ENCODE measurements around the gene MAP7.
"Not testable (repeated sequence)": the region's sequence is repeated elsewhere in the genome, so short reads cannot be mapped to it uniquely, and the experiment has no call there.

Gene MAP7

DNA sequence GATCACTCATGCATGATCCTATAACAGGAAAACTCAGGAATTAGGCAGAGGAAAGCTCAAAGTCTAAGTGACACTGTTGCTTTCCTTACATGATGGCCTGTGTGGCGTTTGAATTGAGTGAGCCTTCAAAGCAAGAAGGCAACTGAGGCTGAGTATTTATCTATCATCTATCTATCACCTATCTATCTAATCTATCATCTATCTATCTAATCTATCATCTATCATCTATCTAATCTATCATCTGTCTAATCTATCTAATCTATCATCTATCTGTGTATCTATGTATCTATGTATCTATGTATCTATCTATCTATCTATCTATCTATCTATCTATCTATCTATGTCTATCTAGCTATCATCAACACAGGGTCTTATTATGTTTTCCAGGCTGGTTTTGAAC is 218.8 kb downstream of the MAP7 start:
- DNase-seq = no peak

DNA sequence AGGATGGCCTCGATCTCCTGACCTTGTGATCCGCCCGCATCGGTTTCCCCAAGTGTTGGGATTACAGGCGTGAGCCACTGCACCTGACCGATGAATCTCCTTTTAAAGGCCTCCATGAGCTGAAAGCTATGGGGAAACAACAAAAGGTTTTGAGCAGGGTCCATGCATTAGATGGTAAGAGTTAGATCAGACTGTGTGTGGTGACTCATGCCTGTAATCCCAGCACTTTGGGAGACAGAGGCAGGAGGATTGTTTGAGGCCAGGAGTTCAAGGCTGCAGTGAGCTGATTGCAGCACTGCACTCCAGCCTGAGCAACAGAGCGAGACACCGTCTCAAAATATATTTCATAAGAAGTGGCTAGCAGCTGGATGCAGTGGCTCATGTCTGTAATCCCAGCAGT is 219.6 kb downstream of the MAP7 start:
- no peak for DNase-seq

GRCh38 chr6:136326038-136326553 is 224.1 kb downstream of the MAP7 start:
- no peak for DNase-seq

DNA sequence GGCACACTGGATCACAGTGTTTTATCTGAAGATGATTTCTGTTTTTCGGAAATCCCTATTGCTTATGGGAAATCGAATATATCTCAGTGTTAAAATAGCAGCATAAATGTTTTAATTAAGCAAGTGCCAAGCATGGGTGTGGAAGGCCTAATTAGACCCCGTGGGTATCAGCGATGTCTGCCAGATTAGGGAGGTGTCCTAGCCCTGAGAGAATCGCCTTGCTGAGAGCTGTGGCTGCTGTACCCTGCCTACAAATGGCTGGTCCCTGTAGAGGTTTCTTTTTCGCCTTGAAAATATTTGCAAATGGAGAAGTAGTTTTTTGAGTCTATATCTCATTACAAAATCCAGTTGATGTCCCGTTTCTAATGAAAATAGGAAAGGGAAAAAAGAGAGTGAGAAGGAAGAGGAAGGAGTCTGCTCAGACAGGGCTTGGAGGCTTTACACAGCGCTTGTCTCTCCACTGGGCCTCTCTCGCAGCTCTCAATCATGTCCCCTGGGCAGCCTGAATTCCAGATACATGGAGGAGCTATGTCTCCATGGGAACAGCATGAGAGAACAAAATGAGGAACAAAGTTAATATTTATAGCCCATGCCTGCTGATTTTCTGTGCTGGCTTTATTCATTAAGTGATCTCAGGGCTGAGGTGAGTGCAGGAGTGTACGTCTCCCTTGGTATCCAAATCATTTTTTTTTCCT is 225.4 kb downstream of the MAP7 start:
- no peak for DNase-seq

DNA sequence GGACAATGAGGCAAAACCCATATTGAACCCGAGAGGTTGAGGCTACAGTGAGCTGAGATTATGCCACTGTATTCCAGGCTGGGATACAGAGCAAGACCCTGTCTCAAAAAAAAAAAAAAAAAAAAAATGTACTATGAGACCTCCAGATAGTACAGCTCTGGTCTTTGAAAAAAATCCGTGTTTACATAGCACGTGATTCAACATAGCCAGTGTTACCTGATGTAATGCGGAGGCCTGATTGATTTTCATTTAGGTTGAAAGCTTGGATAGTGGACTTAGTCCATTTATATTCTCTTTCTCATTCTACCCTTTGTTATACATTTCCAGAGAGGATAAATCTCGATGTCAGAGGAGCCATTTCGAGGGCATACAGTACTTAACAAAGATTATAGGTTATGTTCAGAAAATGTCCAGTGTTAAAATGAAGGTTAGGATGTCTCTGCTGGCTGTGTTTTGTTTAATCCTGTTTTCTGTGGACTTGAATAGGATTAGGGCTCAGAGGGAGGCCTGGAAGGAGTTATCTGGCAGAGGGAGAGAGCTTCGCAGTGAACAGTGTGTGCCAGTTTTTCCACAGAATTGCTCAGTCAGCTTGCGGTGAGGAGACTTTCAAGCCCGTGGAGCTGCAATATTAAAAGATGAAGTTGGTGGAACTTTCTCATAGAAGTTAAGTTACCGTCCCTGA is 226.7 kb downstream of the MAP7 start:
- no peak for DNase-seq

GRCh38 chr6:136319732-136320131 is 230.5 kb downstream of the MAP7 start:
- DNase-seq = no peak

- DNase-seq = no peak
Measured at GRCh38 chr6:136318676-136319075, 231.5 kb downstream of the MAP7 start.

- no peak for DNase-seq
Measured at GRCh38 chr6:136317971-136318370, 232.3 kb downstream of the MAP7 start.

- peak; percentile 79 for DNase-seq
Measured at GRCh38 chr6:136317021-136317694, 233.1 kb downstream of the MAP7 start.

- DNase-seq = no peak
Measured at GRCh38 chr6:136315594-136315993, 234.6 kb downstream of the MAP7 start.

DNA sequence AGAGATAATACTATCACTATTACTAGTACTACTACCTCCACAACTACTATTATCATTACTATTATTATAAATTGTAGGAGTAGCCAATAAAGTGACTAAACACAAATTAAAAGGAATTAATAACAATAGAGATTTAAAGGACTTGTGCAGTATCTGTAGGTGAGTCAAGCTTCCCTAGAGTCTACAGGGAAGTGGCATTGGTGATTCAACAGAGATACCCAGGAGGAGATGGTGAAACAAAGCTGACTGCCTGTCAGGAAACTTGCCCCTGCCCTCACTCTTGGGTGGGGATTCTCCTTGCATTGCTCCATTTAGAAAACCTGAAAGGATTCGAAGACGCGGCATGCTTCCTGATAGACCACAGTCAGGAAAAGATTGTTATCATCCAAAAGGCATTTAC is 237.2 kb downstream of the MAP7 start:
- no peak for DNase-seq

DNA sequence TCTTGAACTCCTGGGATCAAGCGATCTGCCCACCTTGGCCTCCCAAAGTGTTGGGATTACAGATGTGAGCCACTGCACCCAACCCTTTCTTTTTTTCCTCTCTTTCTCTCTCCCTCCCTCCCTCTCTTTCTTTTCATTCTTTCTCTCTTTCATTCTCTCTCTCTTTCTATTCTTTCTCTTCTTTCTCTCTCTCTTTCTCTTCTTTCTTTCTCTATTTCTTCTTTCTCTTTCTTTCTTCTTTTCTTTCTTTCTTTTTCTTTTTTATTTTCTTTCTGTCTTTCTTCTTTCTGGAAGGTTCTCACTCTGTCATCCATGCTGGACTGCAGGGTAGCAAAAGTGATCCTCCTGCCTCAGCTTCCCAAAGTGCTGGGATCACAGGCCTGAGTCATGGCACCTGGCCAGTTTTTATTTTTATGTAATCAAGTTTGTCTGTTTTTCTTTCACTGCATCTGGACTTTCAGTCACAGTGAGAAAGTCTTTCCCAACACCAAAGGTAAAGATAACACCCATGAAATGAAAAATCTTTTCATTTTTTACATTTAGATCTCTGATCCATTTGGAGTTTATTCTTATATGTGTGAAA is 240.4 kb downstream of the MAP7 start:
- no peak for DNase-seq

DNA sequence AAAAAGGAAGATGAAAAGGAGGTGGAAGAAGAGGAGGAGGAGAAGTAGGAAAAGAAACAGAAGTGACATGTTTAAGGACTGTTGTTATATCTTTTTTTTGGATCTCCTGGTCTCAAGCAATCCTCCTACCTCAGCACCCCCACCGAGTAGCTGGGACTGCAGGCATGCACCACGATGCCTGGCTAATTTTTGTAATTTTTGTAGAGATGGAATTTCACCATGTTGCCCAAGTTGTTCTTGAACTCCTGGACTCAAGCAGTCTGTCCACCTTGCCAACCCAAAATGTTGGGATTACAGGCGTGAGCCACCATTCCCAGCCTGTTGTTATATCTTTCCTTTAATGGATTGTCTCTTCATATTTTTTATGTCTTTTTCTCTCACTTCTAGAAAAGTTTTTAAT is 241.1 kb downstream of the MAP7 start:
- no peak for DNase-seq

GRCh38 chr6:136308469-136308868 is 241.8 kb downstream of the MAP7 start:
- not testable (repeated sequence) for DNase-seq

DNA sequence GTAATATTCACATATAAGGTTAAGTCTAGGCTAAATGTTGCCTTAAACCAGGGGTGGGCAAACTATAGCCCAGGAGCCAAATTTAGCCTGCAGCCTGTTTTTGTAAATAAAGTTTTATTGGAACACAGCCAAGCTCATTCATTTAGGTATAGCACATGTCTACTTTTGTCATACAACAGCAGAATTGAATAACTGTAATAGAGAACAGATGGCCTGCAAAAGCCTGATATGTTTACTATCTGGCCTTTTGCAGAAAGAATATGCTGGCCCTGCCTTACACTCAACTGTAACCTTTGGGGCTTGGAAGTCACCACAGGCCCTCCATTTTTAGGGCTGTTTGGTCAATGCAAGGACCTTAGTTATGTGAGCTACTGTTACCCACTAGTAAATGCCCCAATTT is 242.9 kb downstream of the MAP7 start:
- no peak for DNase-seq

DNA sequence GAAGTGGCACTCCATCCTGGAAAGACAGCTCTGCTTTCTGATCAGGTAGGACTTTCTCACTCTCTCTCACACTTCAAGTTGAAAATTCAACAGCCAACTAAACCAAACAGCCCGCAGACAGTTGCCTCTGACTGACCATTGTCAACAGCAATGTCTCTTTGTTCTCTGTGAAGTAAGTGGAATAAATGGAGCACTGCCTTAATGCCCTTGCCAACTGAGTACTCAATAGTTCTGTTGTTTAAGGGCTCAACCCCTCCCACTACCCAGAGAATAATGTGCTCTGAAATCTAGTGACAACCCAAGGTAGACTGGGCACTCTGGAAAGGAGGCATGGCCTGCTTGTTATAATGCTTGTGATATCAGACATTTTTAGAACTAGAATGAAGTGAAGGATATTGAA is 243.8 kb downstream of the MAP7 start:
- DNase-seq = no peak

GRCh38 chr6:136304410-136304809 is 245.8 kb downstream of the MAP7 start:
- no peak for DNase-seq

GRCh38 chr6:136303516-136303915 is 246.7 kb downstream of the MAP7 start:
- DNase-seq = no peak

DNA sequence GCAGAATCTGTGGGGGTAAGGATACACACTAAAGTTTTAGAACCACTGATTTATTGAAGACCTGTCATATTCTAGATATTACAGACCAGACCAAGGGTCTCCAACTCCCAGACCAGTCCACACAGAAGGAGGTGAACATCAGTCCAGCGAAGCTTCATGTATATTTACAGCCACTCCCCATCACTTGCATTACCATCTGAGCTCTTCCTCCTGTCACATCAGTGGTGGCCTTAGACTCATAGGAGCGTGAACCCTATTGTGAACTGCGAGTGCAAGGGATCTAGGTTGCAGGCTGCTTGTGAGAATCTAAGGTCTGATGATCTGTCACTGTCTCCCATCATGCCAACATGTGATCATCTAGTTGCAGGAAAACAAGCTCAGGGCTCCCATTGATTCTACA is 255.6 kb downstream of the MAP7 start:
- DNase-seq = no peak
